Neural progenitor cell (in vitro differentiated cells): Measurements from ENCODE around the gene SOHLH2. TPM values are rescaled to one million over a fixed set of nuclear protein-coding genes. Genes with fewer than 3 reads are reported as not detected.

Source experiments
- DNase-seq: peaks from one replicate; pipeline ENCODE4 v3.0.0-alpha.2; 2016; ENCODE audit warnings: low spot score
- H2AFZ ChIP-seq: fragments of 200-600 bp; sonication (generic); replicated peaks from 2 replicates; pipeline ENCODE4 v1.6.1; 2016; ENCODE audit warnings: antibody characterized with exemption
- H3F3A ChIP-seq: fragments of 200-600 bp; sonication (generic); 2 replicates; pipeline ENCODE4 v1.6.1; 2016; ENCODE audit warnings: antibody characterized with exemption, low read depth
- H3K27ac ChIP-seq: fragments of 200-600 bp; sonication (generic); 2 replicates; pipeline ENCODE4 v1.5.1; 2016; ENCODE audit warnings: mild to moderate bottlenecking
- H3K27me3 ChIP-seq: fragments of 200-600 bp; sonication (generic); 2 replicates; pipeline ENCODE4 v1.6.1; 2016; ENCODE audit warnings: mild to moderate bottlenecking, moderate library complexity
- H3K36me3 ChIP-seq: fragments of 200-600 bp; sonication (generic); 2 replicates; pipeline ENCODE4 v1.5.1; 2016
- H3K4me1 ChIP-seq: fragments of 200-600 bp; sonication (generic); 2 replicates; pipeline ENCODE4 v1.6.1; 2016; ENCODE audit warnings: mixed run types
- H3K4me2 ChIP-seq: fragments of 200-600 bp; sonication (generic); 2 replicates; pipeline ENCODE4 v1.6.1; 2016
- H3K4me3 ChIP-seq: fragments of 200-600 bp; sonication (generic); 2 replicates; pipeline ENCODE4 v1.5.1; 2016
- H3K79me2 ChIP-seq: fragments of 200-600 bp; sonication (generic); 2 replicates; pipeline ENCODE4 v1.6.1; 2016; ENCODE audit warnings: low read depth
- H3K9ac ChIP-seq: fragments of 200-600 bp; sonication (generic); 2 replicates; pipeline ENCODE4 v1.6.1; 2016
- H3K9me3 ChIP-seq: fragments of 200-600 bp; sonication (generic); 2 replicates; pipeline ENCODE4 v1.5.1; 2016; ENCODE audit warnings: low read depth
- H4K20me1 ChIP-seq: fragments of 200-600 bp; sonication (generic); 2 replicates; pipeline ENCODE4 v1.6.1; 2016; ENCODE audit warnings: low read depth
- H3K27ac Mint-ChIP-seq: 3 replicates; pipeline ENCODE4 v1.8.0; 2021; ENCODE audit warnings: mixed read lengths
- H3K27me3 Mint-ChIP-seq: 2 replicates; pipeline ENCODE4 v1.8.0; 2022; ENCODE audit warnings: low read depth, mild to moderate bottlenecking, inconsistent platforms, moderate library complexity, mixed read lengths; ENCODE audit not compliant: insufficient read depth
- H3K36me3 Mint-ChIP-seq: 3 replicates; pipeline ENCODE4 v1.8.0; 2021; ENCODE audit warnings: mixed read lengths
- H3K4me1 Mint-ChIP-seq: 3 replicates; pipeline ENCODE4 v1.8.0; 2021; ENCODE audit warnings: mixed read lengths
- H3K4me3 Mint-ChIP-seq: 3 replicates; pipeline ENCODE4 v1.8.0; 2021; ENCODE audit warnings: mild to moderate bottlenecking, moderate library complexity, mixed read lengths
- H3K9me3 Mint-ChIP-seq: 3 replicates; pipeline ENCODE4 v1.8.0; 2020; ENCODE audit warnings: mixed read lengths
- CTCF ChIP-seq: fragments of 200-600 bp; sonication (generic); IDR thresholded peaks from 2 replicates; pipeline ENCODE4 v1.5.1; 2017; ENCODE audit warnings: antibody characterized with exemption, mild to moderate bottlenecking
- EZH2 ChIP-seq: fragments of 200-600 bp; sonication (generic); IDR thresholded peaks from 2 replicates; pipeline ENCODE4 v1.6.1; 2017; ENCODE audit warnings: antibody characterized with exemption, mild to moderate bottlenecking, moderate library complexity
- EZH2phosphoT487 ChIP-seq: fragments of 200-600 bp; sonication (generic); IDR thresholded peaks from 2 replicates; pipeline ENCODE4 v1.6.1; 2017; ENCODE audit warnings: antibody characterized with exemption
- total RNA-seq: library from RNA; depleted of rRNA; stranded (reverse); fragments of >200 nt; gene quantifications from 2 replicates; pipeline ENCODE4 v1.2.3, GENCODE V29; 2015; ENCODE audit warnings: low replicate concordance

Gene SOHLH2
- total RNA-seq, 1 donor from 2014 or later = 1.4 TPM

GRCh38 chr13:36174923-36175322 is 39.4 kb downstream of the SOHLH2 start:
- Histone ChIP-seq H3K4me3 (no peak overlapping the region), H3K9ac (no peak overlapping the region), H3K9me3 (no peaks in the 10 kb centered on the region), H3K4me2 (no peak overlapping the region), H3K27ac (no peak overlapping the region), H3K27me3 (no peaks in the 10 kb centered on the region), H3K4me1 (no peaks in the 10 kb centered on the region), H4K20me1 (no peaks in the 10 kb centered on the region), H3F3A (no peaks in the 10 kb centered on the region), H3K36me3 (no peaks in the 10 kb centered on the region), H2AFZ (no peak overlapping the region), H3K79me2 (no peaks in the 10 kb centered on the region)
- H3K9me3 Mint-ChIP-seq = no peaks in the 10 kb centered on the region
- TF ChIP-seq EZH2 (no peak), CTCF (no peak), EZH2phosphoT487 (no peak)
- H3K27me3 Mint-ChIP-seq = peaks cover 2% of the 10 kb centered on the region
- H3K4me3 Mint-ChIP-seq = no peak overlapping the region
- H3K36me3 Mint-ChIP-seq = no peaks in the 10 kb centered on the region
- no peak overlapping the region for H3K27ac Mint-ChIP-seq
- DNase-seq = no peak
- H3K4me1 Mint-ChIP-seq = no peaks in the 10 kb centered on the region

- no peak overlapping the region for H3K4me3 ChIP-seq
- no peak overlapping the region for H3K4me3 Mint-ChIP-seq
- no peaks in the 10 kb centered on the region for H3K36me3 ChIP-seq
- no peak for DNase-seq
- H3K4me1 Mint-ChIP-seq = no peaks in the 10 kb centered on the region
- no peaks in the 10 kb centered on the region for H3K36me3 Mint-ChIP-seq
- no peak overlapping the region for H3K4me2 ChIP-seq
- H3K27me3 ChIP-seq = no peaks in the 10 kb centered on the region
- H3K27ac ChIP-seq = no peak overlapping the region
- TF ChIP-seq EZH2phosphoT487 = no peak
- no peak overlapping the region for H2AFZ ChIP-seq
- H3K9ac ChIP-seq = no peak overlapping the region
- no peaks in the 10 kb centered on the region for H3K79me2 ChIP-seq
- H3K27ac Mint-ChIP-seq = no peak overlapping the region
- H3K4me1 ChIP-seq = no peaks in the 10 kb centered on the region
- no peaks in the 10 kb centered on the region for H4K20me1 ChIP-seq
- H3K9me3 Mint-ChIP-seq = no peaks in the 10 kb centered on the region
- no peaks in the 10 kb centered on the region for H3K27me3 Mint-ChIP-seq
- H3K9me3 ChIP-seq = no peaks in the 10 kb centered on the region
- no peaks in the 10 kb centered on the region for H3F3A ChIP-seq
These were observed 40.6 kb downstream of the SOHLH2 start for GRCh38 chr13:36173571-36174322.

- no peaks in the 10 kb centered on the region for H3K27me3 ChIP-seq
- H3K9me3 ChIP-seq = no peaks in the 10 kb centered on the region
- no peaks in the 10 kb centered on the region for H4K20me1 ChIP-seq
- H3K4me3 ChIP-seq = no peak overlapping the region
- H3K9ac ChIP-seq = no peak overlapping the region
- no peak overlapping the region for H2AFZ ChIP-seq
- H3K27ac Mint-ChIP-seq = no peak overlapping the region
- H3K4me1 ChIP-seq = no peaks in the 10 kb centered on the region
- no peak for DNase-seq
- no peaks in the 10 kb centered on the region for H3K36me3 ChIP-seq
- no peaks in the 10 kb centered on the region for H3K79me2 ChIP-seq
- H3F3A ChIP-seq = no peaks in the 10 kb centered on the region
- no peaks in the 10 kb centered on the region for H3K27me3 Mint-ChIP-seq
- TF ChIP-seq EZH2 (no peak), EZH2phosphoT487 (no peak), CTCF (no peak)
- H3K4me2 ChIP-seq = no peak overlapping the region
- no peaks in the 10 kb centered on the region for H3K36me3 Mint-ChIP-seq
- no peaks in the 10 kb centered on the region for H3K9me3 Mint-ChIP-seq
- no peak overlapping the region for H3K27ac ChIP-seq
- no peak overlapping the region for H3K4me3 Mint-ChIP-seq
- H3K4me1 Mint-ChIP-seq = peaks cover 6% of the 10 kb centered on the region
These were observed 48.3 kb downstream of the SOHLH2 start for GRCh38 chr13:36166046-36166445.

- Histone ChIP-seq H3K4me3 (no peak overlapping the region), H4K20me1 (no peaks in the 10 kb centered on the region), H3F3A (no peaks in the 10 kb centered on the region), H2AFZ (no peak overlapping the region), H3K4me1 (no peaks in the 10 kb centered on the region), H3K27ac (no peak overlapping the region), H3K36me3 (no peaks in the 10 kb centered on the region), H3K9me3 (no peaks in the 10 kb centered on the region), H3K27me3 (no peaks in the 10 kb centered on the region), H3K79me2 (no peaks in the 10 kb centered on the region), H3K9ac (no peak overlapping the region), H3K4me2 (no peak overlapping the region)
- Mint-ChIP-seq H3K9me3 (no peaks in the 10 kb centered on the region), H3K27ac (no peak overlapping the region), H3K27me3 (no peaks in the 10 kb centered on the region), H3K4me3 (no peak overlapping the region), H3K4me1 (peaks cover 6% of the 10 kb centered on the region), H3K36me3 (no peaks in the 10 kb centered on the region)
- TF ChIP-seq EZH2 = no peak
- TF ChIP-seq CTCF = no peak
- no peak for TF ChIP-seq EZH2phosphoT487
- no peak for DNase-seq
These were observed 50.5 kb downstream of the SOHLH2 start for GRCh38 chr13:36163809-36164308.
